ENCODE results near the gene DNAJC4.

DNA sequence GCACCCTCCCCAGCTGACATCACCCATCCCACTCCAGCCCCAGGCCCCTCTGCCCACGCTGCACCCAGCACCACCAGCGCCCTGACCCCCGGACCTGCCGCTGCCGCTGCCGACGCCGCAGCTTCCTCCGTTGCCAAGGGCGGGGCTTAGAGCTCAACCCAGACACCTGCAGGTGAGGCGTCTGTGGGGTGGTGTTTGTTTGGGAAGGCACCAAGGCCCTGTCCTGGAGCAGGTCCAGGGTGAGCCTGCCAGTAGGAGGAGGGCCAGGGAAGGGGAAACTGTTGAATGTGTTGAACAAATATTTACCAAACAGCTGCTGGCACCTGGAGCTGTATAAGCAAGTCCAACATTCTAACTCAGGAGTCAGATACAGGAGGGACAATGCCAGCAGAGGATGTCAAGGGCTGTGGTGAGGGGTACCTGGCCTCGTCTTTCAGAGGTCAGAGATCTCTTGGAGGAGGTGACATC, 7.2 kb downstream of the DNAJC4 start:
- no peak for TF ChIP-seq EZH2 (IDR thresholded peaks at IDR 0.05; ENCODE audit: low read length, missing control alignments)
- TF ChIP-seq, protein P1, sequence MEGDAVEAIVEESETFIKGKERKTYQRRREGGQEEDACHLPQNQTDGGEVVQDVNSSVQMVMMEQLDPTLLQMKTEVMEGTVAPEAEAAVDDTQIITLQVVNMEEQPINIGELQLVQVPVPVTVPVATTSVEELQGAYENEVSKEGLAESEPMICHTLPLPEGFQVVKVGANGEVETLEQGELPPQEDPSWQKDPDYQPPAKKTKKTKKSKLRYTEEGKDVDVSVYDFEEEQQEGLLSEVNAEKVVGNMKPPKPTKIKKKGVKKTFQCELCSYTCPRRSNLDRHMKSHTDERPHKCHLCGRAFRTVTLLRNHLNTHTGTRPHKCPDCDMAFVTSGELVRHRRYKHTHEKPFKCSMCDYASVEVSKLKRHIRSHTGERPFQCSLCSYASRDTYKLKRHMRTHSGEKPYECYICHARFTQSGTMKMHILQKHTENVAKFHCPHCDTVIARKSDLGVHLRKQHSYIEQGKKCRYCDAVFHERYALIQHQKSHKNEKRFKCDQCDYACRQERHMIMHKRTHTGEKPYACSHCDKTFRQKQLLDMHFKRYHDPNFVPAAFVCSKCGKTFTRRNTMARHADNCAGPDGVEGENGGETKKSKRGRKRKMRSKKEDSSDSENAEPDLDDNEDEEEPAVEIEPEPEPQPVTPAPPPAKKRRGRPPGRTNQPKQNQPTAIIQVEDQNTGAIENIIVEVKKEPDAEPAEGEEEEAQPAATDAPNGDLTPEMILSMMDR (conservative IDR thresholded peaks at IDR 0.05 in 1 of 2, IDR thresholded peaks at IDR 0.05 in 1 of 2; ENCODE audit: low read depth in 1 of 2, low read length in 2 of 2) = no peak

All from fibroblast of lung (primary cell).